Measurements from ENCODE around the gene EDEM1. TPM values are rescaled to one million over a fixed set of nuclear protein-coding genes. Genes with fewer than 3 reads are reported as not detected.
"Not testable (repeated sequence)": the region's sequence is repeated elsewhere in the genome, so short reads cannot be mapped to it uniquely, and the experiment has no call there.

EDEM1 gene
- total and polyA plus RNA-seq, 4 donors = 7.9 to 16.0 (median 11.2) TPM

GRCh38 chr3:5240740-5241139 lies 53.2 kb downstream of the EDEM1 start:
- Histone ChIP-seq H3K36me3 (ENCODE audit: control insufficient read depth, insufficient read depth, low read length) (no peaks in the 10 kb centered on the region), H3K9me3 (ENCODE audit: control insufficient read depth, insufficient read depth, low read length) (peaks cover 5% of the 10 kb centered on the region), H3K27me3 (ENCODE audit: control insufficient read depth, insufficient read depth, low read length) (no peaks in the 10 kb centered on the region), H3K4me1 (ENCODE audit: control insufficient read depth, insufficient read depth, low read length) (no peaks in the 10 kb centered on the region), H3K27ac (ENCODE audit: low read depth, low read length) (no peak overlapping the region), H3K4me3 (ENCODE audit: low read depth, low read length) (no peak overlapping the region)
- no peak for DNase-seq (ENCODE audit: low read depth in 4 of 6, low spot score in 6 of 6)
- whole genome bisulfite sequencing (ENCODE audit: insufficient coverage) = no CpG with 5 or more reads among the region's 1 CpG

GRCh38 chr3:5242785-5243184 lies 55.3 kb downstream of the EDEM1 start:
- not testable (repeated sequence) for H3K36me3 ChIP-seq (ENCODE audit: control insufficient read depth, insufficient read depth, low read length); H3K27me3 ChIP-seq (ENCODE audit: control insufficient read depth, insufficient read depth, low read length)

GRCh38 chr3:5245927-5246326 lies 58.4 kb downstream of the EDEM1 start:
- no peaks in the 10 kb centered on the region for H3K4me1 ChIP-seq (ENCODE audit: control insufficient read depth, insufficient read depth, low read length)
- H3K27ac ChIP-seq (ENCODE audit: low read depth, low read length) = no peak overlapping the region
- H3K9me3 ChIP-seq (ENCODE audit: control insufficient read depth, insufficient read depth, low read length) = peaks cover 5% of the 10 kb centered on the region
- H3K4me3 ChIP-seq (ENCODE audit: low read depth, low read length) = no peak overlapping the region
- H3K27me3 ChIP-seq (ENCODE audit: control insufficient read depth, insufficient read depth, low read length) = no peaks in the 10 kb centered on the region
- H3K36me3 ChIP-seq (ENCODE audit: control insufficient read depth, insufficient read depth, low read length) = no peaks in the 10 kb centered on the region
- no peak for DNase-seq (ENCODE audit: low read depth in 4 of 6, low spot score in 6 of 6)

More at GRCh38 chr3:5242785-5243184, 55.3 kb downstream of the EDEM1 start:
- not testable (repeated sequence) for H3K27ac ChIP-seq (ENCODE audit: low read depth, low read length); H3K4me3 ChIP-seq (ENCODE audit: low read depth, low read length); DNase-seq (ENCODE audit: low read depth in 4 of 6, low spot score in 6 of 6); H3K9me3 ChIP-seq (ENCODE audit: control insufficient read depth, insufficient read depth, low read length); H3K4me1 ChIP-seq (ENCODE audit: control insufficient read depth, insufficient read depth, low read length)
- WGBS (ENCODE audit: insufficient coverage) = 83% methylated on average over 14 of the region's 23 CpGs

GRCh38 chr3:5248822-5249221 lies 61.3 kb downstream of the EDEM1 start:
- Histone ChIP-seq H3K4me3 (ENCODE audit: low read depth, low read length) (no peak overlapping the region), H3K36me3 (ENCODE audit: control insufficient read depth, insufficient read depth, low read length) (no peaks in the 10 kb centered on the region), H3K4me1 (ENCODE audit: control insufficient read depth, insufficient read depth, low read length) (no peaks in the 10 kb centered on the region), H3K27ac (ENCODE audit: low read depth, low read length) (no peak overlapping the region), H3K27me3 (ENCODE audit: control insufficient read depth, insufficient read depth, low read length) (no peaks in the 10 kb centered on the region), H3K9me3 (ENCODE audit: control insufficient read depth, insufficient read depth, low read length) (peaks cover 2% of the 10 kb centered on the region)
- WGBS (ENCODE audit: insufficient coverage) = no CpG with 5 or more reads among the region's 3 CpGs
- DNase-seq (ENCODE audit: low read depth in 4 of 6, low spot score in 6 of 6) = no peak

- Histone ChIP-seq H3K9me3 (ENCODE audit: control insufficient read depth, insufficient read depth, low read length) (no peaks in the 10 kb centered on the region), H3K27me3 (ENCODE audit: control insufficient read depth, insufficient read depth, low read length) (no peaks in the 10 kb centered on the region), H3K27ac (ENCODE audit: low read depth, low read length) (no peak overlapping the region), H3K4me1 (ENCODE audit: control insufficient read depth, insufficient read depth, low read length) (no peaks in the 10 kb centered on the region), H3K36me3 (ENCODE audit: control insufficient read depth, insufficient read depth, low read length) (no peaks in the 10 kb centered on the region), H3K4me3 (ENCODE audit: low read depth, low read length) (peak overlapping the region; percentile 9)
- DNase-seq (ENCODE audit: low read depth in 4 of 6, low spot score in 6 of 6) = peak in 2 of 6 donors; percentile 34 to 39
- WGBS (ENCODE audit: insufficient coverage) = 55% methylated on average over 2 of the region's 9 CpGs
Measured at GRCh38 chr3:5250467-5251195, 63.1 kb downstream of the EDEM1 start.

- 47% methylated on average over 3 of the region's 6 CpGs for WGBS (ENCODE audit: insufficient coverage)
- Histone ChIP-seq H3K9me3 (ENCODE audit: control insufficient read depth, insufficient read depth, low read length) (no peaks in the 10 kb centered on the region), H3K4me1 (ENCODE audit: control insufficient read depth, insufficient read depth, low read length) (no peaks in the 10 kb centered on the region), H3K27ac (ENCODE audit: low read depth, low read length) (no peak overlapping the region), H3K27me3 (ENCODE audit: control insufficient read depth, insufficient read depth, low read length) (no peaks in the 10 kb centered on the region), H3K4me3 (ENCODE audit: low read depth, low read length) (peak overlapping the region; percentile 9), H3K36me3 (ENCODE audit: control insufficient read depth, insufficient read depth, low read length) (no peaks in the 10 kb centered on the region)
- no peak for DNase-seq (ENCODE audit: low read depth in 4 of 6, low spot score in 6 of 6)
Measured at GRCh38 chr3:5251196-5251583, 63.7 kb downstream of the EDEM1 start.

- no peak for DNase-seq (ENCODE audit: low read depth in 4 of 6, low spot score in 6 of 6)
- WGBS (ENCODE audit: insufficient coverage) = 89% methylated on average over 3 of the region's 3 CpGs
- Histone ChIP-seq H3K4me3 (ENCODE audit: low read depth, low read length) (no peak overlapping the region), H3K27me3 (ENCODE audit: control insufficient read depth, insufficient read depth, low read length) (no peaks in the 10 kb centered on the region), H3K9me3 (ENCODE audit: control insufficient read depth, insufficient read depth, low read length) (no peaks in the 10 kb centered on the region), H3K27ac (ENCODE audit: low read depth, low read length) (no peak overlapping the region), H3K36me3 (ENCODE audit: control insufficient read depth, insufficient read depth, low read length) (no peaks in the 10 kb centered on the region), H3K4me1 (ENCODE audit: control insufficient read depth, insufficient read depth, low read length) (no peaks in the 10 kb centered on the region)
Measured at GRCh38 chr3:5252131-5252530, 64.6 kb downstream of the EDEM1 start.

- no peak overlapping the region for H3K27ac ChIP-seq (ENCODE audit: low read depth, low read length)
- H3K36me3 ChIP-seq (ENCODE audit: control insufficient read depth, insufficient read depth, low read length) = no peaks in the 10 kb centered on the region
- no peaks in the 10 kb centered on the region for H3K27me3 ChIP-seq (ENCODE audit: control insufficient read depth, insufficient read depth, low read length)
- no peak overlapping the region for H3K4me3 ChIP-seq (ENCODE audit: low read depth, low read length)
- no peaks in the 10 kb centered on the region for H3K4me1 ChIP-seq (ENCODE audit: control insufficient read depth, insufficient read depth, low read length)
- 84% methylated on average over 11 of the region's 12 CpGs for WGBS (ENCODE audit: insufficient coverage)
- no peak for DNase-seq (ENCODE audit: low read depth in 4 of 6, low spot score in 6 of 6)
- H3K9me3 ChIP-seq (ENCODE audit: control insufficient read depth, insufficient read depth, low read length) = no peaks in the 10 kb centered on the region
Measured at GRCh38 chr3:5254281-5255048, 67.0 kb downstream of the EDEM1 start.

GRCh38 chr3:5255404-5256344 lies 68.2 kb downstream of the EDEM1 start:
- WGBS (ENCODE audit: insufficient coverage) = 86% methylated on average over 1 of the region's 4 CpGs
- Histone ChIP-seq H3K4me1 (ENCODE audit: control insufficient read depth, insufficient read depth, low read length) (no peaks in the 10 kb centered on the region), H3K27me3 (ENCODE audit: control insufficient read depth, insufficient read depth, low read length) (no peaks in the 10 kb centered on the region), H3K4me3 (ENCODE audit: low read depth, low read length) (no peak overlapping the region), H3K27ac (ENCODE audit: low read depth, low read length) (no peak overlapping the region), H3K36me3 (ENCODE audit: control insufficient read depth, insufficient read depth, low read length) (no peaks in the 10 kb centered on the region), H3K9me3 (ENCODE audit: control insufficient read depth, insufficient read depth, low read length) (no peaks in the 10 kb centered on the region)
- DNase-seq (ENCODE audit: low read depth in 4 of 6, low spot score in 6 of 6) = no peak

Measured in spinal cord (tissue), 10 donors.